A549 (cell line): ENCODE measurements around the gene PRKAG2. TPM values are rescaled to one million over a fixed set of nuclear protein-coding genes. Genes with fewer than 3 reads are reported as not detected.

Source experiments
- ATAC-seq, 2 experiments: fragments of 200-7000 bp in 1 of 2; fragments of >200 bp in 1 of 2; cut with Nextera tagmentation in 1 of 2; cut with Tn5 transposase in 1 of 2; 3 replicates each; pipeline versions ENCODE4 v1.8.0 to v1.9.1; 2018 to 2020; ENCODE audit warnings: mild to moderate bottlenecking in 1 of 2, moderate library complexity in 1 of 2
- CTCF ChIA-PET: fragments of 300-600 bp; sonication (Branson Sonifier 250); formaldehyde crosslinking; extraction: SDS; loops from one replicate; lab custom pipeline; 2021; ENCODE audit warnings: antibody characterized with exemption, inconsistent platforms; lab: Yijun Ruan, JAX
- POLR2A ChIA-PET: fragments of 350-600 bp; formaldehyde crosslinking; extraction: SDS; loops from one replicate; lab custom pipeline; 2021; ENCODE audit warnings: antibody characterized with exemption, inconsistent platforms; lab: Yijun Ruan, JAX
- DNase-seq, 2 experiments: peaks; one replicate each; pipeline versions ENCODE4 v3.0.0 to v3.0.0-alpha.2; 2011 to 2016; ENCODE audit warnings: low read depth in 1 of 2, low spot score in 1 of 2
- FAIRE-seq: peaks from 2 replicates; lab custom pipeline; 2011; peaks lifted over from hg19 to GRCh38; lab: Jason Lieb, UNC
- H3K27ac ChIP-seq, 2 experiments: fragments of >200 bp; sonication (Bioruptor Twin); formaldehyde crosslinking; 3 replicates each; pipeline ENCODE4 v1.5.1; 2016 to 2017
- H3K4me1 ChIP-seq: fragments of >200 bp; sonication (Bioruptor Twin); formaldehyde crosslinking; 3 replicates; pipeline ENCODE4 v1.6.1; 2016
- H3K4me2 ChIP-seq: fragments of >200 bp; sonication (Bioruptor Twin); formaldehyde crosslinking; 3 replicates; pipeline ENCODE4 v1.6.1; 2016
- H3K4me3 ChIP-seq: fragments of >200 bp; sonication (Bioruptor Twin); formaldehyde crosslinking; 3 replicates; pipeline ENCODE4 v1.5.1; 2016
- H3K9me3 ChIP-seq: fragments of >200 bp; sonication (Bioruptor Twin); formaldehyde crosslinking; 3 replicates; pipeline ENCODE4 v1.6.1; 2016
- BCL3 ChIP-seq: fragments of >200 bp; sonication (Bioruptor Twin); formaldehyde crosslinking; IDR thresholded peaks from 3 replicates; pipeline ENCODE4 v1.6.1; 2016
- CEBPB ChIP-seq, 2 experiments: fragments of >200 bp in 1 of 2; sonication (Bioruptor Twin) in 1 of 2; formaldehyde crosslinking in 1 of 2; IDR thresholded peaks; 2 replicates each; pipeline ENCODE4 v1.6.1; 2012 to 2016
- EP300 ChIP-seq, 2 experiments: fragments of >200 bp; sonication (Bioruptor Twin); formaldehyde crosslinking; IDR thresholded peaks; 2 replicates in 1 of 2; 3 replicates in 1 of 2; pipeline ENCODE4 v1.6.1; 2016 to 2017
- FOSL2 ChIP-seq, 2 experiments: fragments of 450-650 bp in 1 of 2; fragments of >200 bp in 1 of 2; sonication (Bioruptor Twin) in 1 of 2; formaldehyde crosslinking; IDR thresholded peaks; 2 replicates each; pipeline versions ENCODE4 v1.5.0 to v1.6.1; 2016 to 2020; ENCODE audit warnings: mild to moderate bottlenecking in 1 of 2, moderate library complexity in 1 of 2
- FOXS1 ChIP-seq: fragments of 250-450 bp; sonication (Bioruptor Pico); IDR thresholded peaks from 2 replicates; pipeline ENCODE4 v1.5.0; 2020; ENCODE audit warnings: mild to moderate bottlenecking, moderate library complexity
- GATA3 ChIP-seq: IDR thresholded peaks from 2 replicates; pipeline ENCODE4 v1.6.1; 2012; ENCODE audit warnings: borderline replicate concordance
- HES2 ChIP-seq: fragments of >200 bp; sonication (Bioruptor Twin); formaldehyde crosslinking; IDR thresholded peaks from 2 replicates; pipeline ENCODE4 v1.6.1; 2016
- JUN ChIP-seq, 2 experiments: fragments of >200 bp; sonication (Bioruptor Twin); formaldehyde crosslinking; IDR thresholded peaks; 2 replicates in 1 of 2; 3 replicates in 1 of 2; pipeline ENCODE4 v1.6.1; 2016 to 2017
- JUNB ChIP-seq: fragments of >200 bp; sonication (Bioruptor Twin); formaldehyde crosslinking; IDR thresholded peaks from 2 replicates; pipeline ENCODE4 v1.6.1; 2016
- KDM5A ChIP-seq: fragments of 200-600 bp; sonication (generic); IDR thresholded peaks from 2 replicates; pipeline ENCODE4 v1.6.1; 2016; ENCODE audit warnings: antibody characterized with exemption, mild to moderate bottlenecking
- MAFK ChIP-seq: fragments of 450-650 bp; IDR thresholded peaks from 2 replicates; pipeline ENCODE4 v1.6.1; 2014; ENCODE audit not compliant: partially characterized antibody
- MAX ChIP-seq: IDR thresholded peaks from 2 replicates; pipeline ENCODE4 v1.6.1; 2012
- MYC ChIP-seq: IDR thresholded peaks from 2 replicates; pipeline ENCODE4 v1.6.1; 2012; ENCODE audit warnings: mild to moderate bottlenecking, inconsistent platforms, low read length, improper control_type of control experiment, borderline replicate concordance
- NPAS2 ChIP-seq: fragments of 250-450 bp; sonication (Bioruptor Pico); IDR thresholded peaks from 2 replicates; pipeline ENCODE4 v1.8.0; 2022; ENCODE audit warnings: mild to moderate bottlenecking, moderate library complexity, borderline replicate concordance
- RAD21 ChIP-seq, 2 experiments: fragments of >200 bp in 1 of 2; sonication (Bioruptor Twin) in 1 of 2; formaldehyde crosslinking in 1 of 2; IDR thresholded peaks in 1 of 2; conservative IDR thresholded peaks in 1 of 2; 2 replicates in 1 of 2; 3 replicates in 1 of 2; pipeline ENCODE4 v1.6.1; 2012 to 2018; ENCODE audit warnings: inconsistent platforms in 1 of 2
- SMC3 ChIP-seq: fragments of >200 bp; sonication (Bioruptor Twin); formaldehyde crosslinking; IDR thresholded peaks from 3 replicates; pipeline ENCODE4 v1.6.1; 2018; ENCODE audit warnings: inconsistent platforms
- USF2 ChIP-seq: fragments of 450-650 bp; IDR thresholded peaks from 2 replicates; pipeline ENCODE4 v1.6.1; 2014; ENCODE audit warnings: antibody characterized with exemption
- WGBS: methylation state at CpG from one replicate; pipeline ENCODE4 v1.1.6; 2017; ENCODE audit errors: missing lambda C conversion rate; 5-methylcytosine and 5-hydroxymethylcytosine counted together
- polyA plus RNA-seq, 4 experiments: library from polyadenylated mRNA; depleted of rRNA in 3 of 4; stranded (reverse); fragments of >200 nt; fragmentation: RNase III in 1 of 4; extraction: RNeasy Plus Mini Kit Qiagen cat#74134 plus additional on column Dnase treatment in 1 of 4; gene quantifications; 2 replicates in 3 of 4; 3 replicates in 1 of 4; pipeline ENCODE4 v1.2.3, GENCODE V29; 2011 to 2017

Gene PRKAG2
- polyA plus RNA-seq, 2 of the 4 experiments (the other 2 are of a cell fraction), result 26.5 to 31.7 TPM

- WGBS, result 3% methylated on average over 18 of the region's 18 CpGs
- H3K4me3 ChIP-seq, result 0 out of 3 replicates have a peak overlapping the region, but pooled peaks have one; percentile 19
- peaks cover 34% of the 10 kb centered on the region for H3K4me1 ChIP-seq
- FAIRE-seq (peak; percentile 74), DNase-seq (peak; percentile 91 to 93), ATAC-seq (peak; percentile 92 to 95)
- CTCF ChIA-PET, result interaction anchor here (0.8 to 3.3 kb wide), 11 partner anchors 8 to 209 kb away, joined by 3 to 18 read pairs (median 5); no protein-coding TSS in a partner anchor
- H3K9me3 ChIP-seq, result no peaks in the 10 kb centered on the region
- peak overlapping the region; percentile 85 for H3K4me2 ChIP-seq
- TF ChIP-seq JUNB, result peak; percentile 92
- TF ChIP-seq CEBPB (IDR thresholded peaks at IDR 0.05), result 0 out of 4 replicates have a peak, but pooled peaks of 1 of the 2 experiments have one; percentile 17
- TF ChIP-seq GATA3, result peak; percentile 62; the same call in 1 of the 2 replicates
- TF ChIP-seq EP300 (IDR thresholded peaks at IDR 0.05), result peak; percentile 62 to 73; a peak in 3 of 5 replicates
- TF ChIP-seq USF2, result no peak
- no peak for TF ChIP-seq MYC
- TF ChIP-seq KDM5A, result no peak
- TF ChIP-seq JUN (IDR thresholded peaks at IDR 0.05), result peak; percentile 76 to 83; a peak in 4 of 5 replicates
- no peak for TF ChIP-seq HES2
- TF ChIP-seq FOSL2 (IDR thresholded peaks at IDR 0.05), result peak; percentile 94
- TF ChIP-seq FOSL2 (CRISPR knock-in tag; IDR thresholded peaks at IDR 0.05), result peak; percentile 98
- peak; percentile 53 for TF ChIP-seq SMC3
- TF ChIP-seq MAFK, result peak; percentile 65
- peak; percentile 81 for TF ChIP-seq MAX
- peak in 1 of 2 experiments; percentile 55; a peak in 3 of 5 replicates for TF ChIP-seq RAD21 (conservative IDR thresholded peaks at IDR 0.05 in 1 of 2, IDR thresholded peaks at IDR 0.05 in 1 of 2)
- peak; percentile 59; the same call in 1 of the 3 replicates for TF ChIP-seq BCL3
- POLR2A ChIA-PET, result interaction anchor here (0.9 to 1.9 kb wide), 3 partner anchors 17 to 96 kb away, joined by 4 to 8 read pairs (median 4); no protein-coding TSS in a partner anchor
- peak overlapping the region; percentile 91 to 94 for H3K27ac ChIP-seq
Observed at GRCh38 chr7:151727579-151728285, 149.2 kb downstream of the PRKAG2 start.

- WGBS, result 80% methylated on average over 20 of the region's 23 CpGs
- 0 out of 3 replicates have a peak overlapping the region, but pooled peaks have one; percentile 19 for H3K4me3 ChIP-seq
- ChIA-PET POLR2A (interaction anchor here (0.9 to 1.9 kb wide), 3 partner anchors 18 to 95 kb away, joined by 4 to 8 read pairs (median 4); no protein-coding TSS in a partner anchor), CTCF (interaction anchor here (0.8 to 3.3 kb wide), 13 partner anchors 9 to 208 kb away, joined by 3 to 18 read pairs (median 6); no protein-coding TSS in a partner anchor)
- H3K4me1 ChIP-seq, result peaks cover 34% of the 10 kb centered on the region
- TF ChIP-seq NPAS2 (no peak), CEBPB (IDR thresholded peaks at IDR 0.05) (peak in 1 of 2 experiments; percentile 65; a peak in 1 of 4 replicates), FOXS1 (no peak)
- DNase-seq (no peak), FAIRE-seq (no peak), ATAC-seq (no peak; a peak in 1 of 6 replicates)
- peak overlapping the region; percentile 85 for H3K4me2 ChIP-seq
- H3K27ac ChIP-seq, result peak overlapping the region; percentile 91 to 94
- H3K9me3 ChIP-seq, result no peaks in the 10 kb centered on the region
Observed at GRCh38 chr7:151726652-151727578, 150.0 kb downstream of the PRKAG2 start.
